ENCODE data around the gene B3GNT2.
A peak's percentile ranks its signal among the peaks of the same experiment; 100 is the strongest.
"Not testable (repeated sequence)": the region's sequence is repeated elsewhere in the genome, so short reads cannot be mapped to it uniquely, and the experiment has no call there.

The B3GNT2 gene

DNA sequence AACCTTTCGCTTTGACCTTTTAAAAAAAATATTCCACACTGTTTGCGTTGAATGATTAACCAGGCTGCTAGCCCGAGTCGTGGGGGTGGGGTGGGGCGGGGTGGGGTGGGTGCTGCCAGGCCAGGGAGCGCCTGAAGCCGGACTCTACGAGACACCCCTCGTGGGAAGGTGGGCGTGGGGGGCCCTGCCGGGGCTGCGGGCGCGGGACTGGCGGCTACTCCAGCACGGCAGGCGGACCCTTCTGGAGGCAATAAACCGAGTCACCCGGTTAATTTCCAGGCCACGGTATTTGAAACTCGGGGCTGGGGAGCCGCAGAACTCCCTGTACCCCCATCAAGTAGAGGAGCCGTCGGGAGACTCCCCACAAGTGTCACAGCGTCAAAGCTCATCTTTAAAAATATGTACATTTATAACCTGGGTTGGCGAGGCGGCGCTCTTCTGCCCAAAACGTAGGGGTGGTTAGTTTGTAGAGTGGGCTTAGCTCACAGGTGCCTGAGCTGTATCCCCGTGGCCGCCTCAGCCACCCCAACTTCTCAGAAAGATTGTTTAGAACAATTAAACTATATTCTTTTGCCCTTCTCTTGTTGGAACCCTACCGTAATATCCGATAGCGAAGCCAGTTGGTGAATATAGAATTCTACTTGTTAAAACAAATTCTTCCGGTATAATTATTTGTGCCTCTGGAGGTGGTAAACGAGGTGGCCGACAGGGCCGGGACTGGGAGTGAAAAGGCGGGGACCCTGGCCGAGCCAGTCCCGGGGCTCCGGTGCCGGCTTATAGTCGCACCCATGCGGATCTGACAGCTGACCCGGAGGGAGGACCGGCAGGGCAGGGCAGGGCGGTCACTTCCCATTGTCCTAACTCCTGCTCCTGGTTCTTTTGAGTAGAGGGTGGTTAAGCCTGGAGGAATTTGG, 1.4 kb downstream of the B3GNT2 start:
- H3K27ac Mint-ChIP-seq, result peak overlapping the region; percentile 91
- H3K36me3 Mint-ChIP-seq, result no peaks in the 10 kb centered on the region
- no peak for ATAC-seq
- H3K4me1 Mint-ChIP-seq, result peaks cover 55% of the 10 kb centered on the region
- H3K4me3 Mint-ChIP-seq, result peak overlapping the region; percentile 93
- no peaks in the 10 kb centered on the region for H3K9me3 Mint-ChIP-seq
- H3K27me3 Mint-ChIP-seq, result no peaks in the 10 kb centered on the region

GRCh38 chr2:62197925-62198633, 2.2 kb downstream of the B3GNT2 start:
- Mint-ChIP-seq H3K36me3 (peaks cover 3% of the 10 kb centered on the region), H3K27me3 (no peaks in the 10 kb centered on the region), H3K27ac (peak overlapping the region; percentile 91), H3K9me3 (no peaks in the 10 kb centered on the region), H3K4me1 (peaks cover 63% of the 10 kb centered on the region), H3K4me3 (peak overlapping the region; percentile 93)
- ATAC-seq, result no peak

GRCh38 chr2:62198854-62199253, 2.9 kb downstream of the B3GNT2 start:
- H3K27me3 Mint-ChIP-seq, H3K9me3 Mint-ChIP-seq, H3K27ac Mint-ChIP-seq, H3K36me3 Mint-ChIP-seq, ATAC-seq, H3K4me3 Mint-ChIP-seq: not testable (repeated sequence)
- peaks cover 70% of the 10 kb centered on the region for H3K4me1 Mint-ChIP-seq

- Mint-ChIP-seq H3K4me3 (peak overlapping the region; percentile 44), H3K4me1 (peaks cover 72% of the 10 kb centered on the region), H3K36me3 (peaks cover 5% of the 10 kb centered on the region), H3K27me3 (no peaks in the 10 kb centered on the region), H3K27ac (peak overlapping the region; percentile 47), H3K9me3 (no peaks in the 10 kb centered on the region)
- no peak for ATAC-seq
Observed at GRCh38 chr2:62199392-62200125, 3.6 kb downstream of the B3GNT2 start.

GRCh38 chr2:62200291-62200841, 4.5 kb downstream of the B3GNT2 start:
- ATAC-seq, result no peak
- no peaks in the 10 kb centered on the region for H3K27me3 Mint-ChIP-seq
- no peaks in the 10 kb centered on the region for H3K9me3 Mint-ChIP-seq
- peaks cover 75% of the 10 kb centered on the region for H3K4me1 Mint-ChIP-seq
- H3K4me3 Mint-ChIP-seq, result peak overlapping the region; percentile 44
- peaks cover 5% of the 10 kb centered on the region for H3K36me3 Mint-ChIP-seq
- peak overlapping the region; percentile 47 for H3K27ac Mint-ChIP-seq

GRCh38 chr2:62200868-62201267, 5.0 kb downstream of the B3GNT2 start:
- Mint-ChIP-seq H3K27ac (peak overlapping the region; percentile 47), H3K9me3 (no peaks in the 10 kb centered on the region), H3K4me1 (peaks cover 80% of the 10 kb centered on the region), H3K4me3 (no peak overlapping the region), H3K36me3 (peaks cover 5% of the 10 kb centered on the region), H3K27me3 (no peaks in the 10 kb centered on the region)
- no peak for ATAC-seq

DNA sequence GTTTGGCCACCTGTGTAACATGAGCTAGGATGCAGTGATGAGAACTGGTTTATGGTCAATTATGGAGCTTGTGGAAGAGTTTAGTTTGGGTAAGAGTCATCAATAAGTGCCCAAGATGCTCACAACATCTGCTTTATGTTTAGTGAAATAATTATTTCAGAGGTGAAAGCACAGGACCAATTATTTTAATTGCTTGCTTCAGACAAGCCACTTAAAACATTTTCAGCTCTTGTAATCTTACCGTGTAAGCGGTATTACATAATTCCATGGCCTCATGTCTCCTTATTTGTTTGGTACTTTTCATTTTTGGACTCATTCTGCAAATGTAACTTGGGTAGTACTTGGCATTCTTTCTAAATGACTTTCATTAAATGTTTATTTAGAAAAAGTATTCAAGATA, 5.4 kb downstream of the B3GNT2 start:
- no peaks in the 10 kb centered on the region for H3K27me3 Mint-ChIP-seq
- ATAC-seq, result no peak
- H3K9me3 Mint-ChIP-seq, result no peaks in the 10 kb centered on the region
- peaks cover 84% of the 10 kb centered on the region for H3K4me1 Mint-ChIP-seq
- peaks cover 5% of the 10 kb centered on the region for H3K36me3 Mint-ChIP-seq
- H3K27ac Mint-ChIP-seq, result peak overlapping the region; percentile 47
- H3K4me3 Mint-ChIP-seq, result no peak overlapping the region

DNA sequence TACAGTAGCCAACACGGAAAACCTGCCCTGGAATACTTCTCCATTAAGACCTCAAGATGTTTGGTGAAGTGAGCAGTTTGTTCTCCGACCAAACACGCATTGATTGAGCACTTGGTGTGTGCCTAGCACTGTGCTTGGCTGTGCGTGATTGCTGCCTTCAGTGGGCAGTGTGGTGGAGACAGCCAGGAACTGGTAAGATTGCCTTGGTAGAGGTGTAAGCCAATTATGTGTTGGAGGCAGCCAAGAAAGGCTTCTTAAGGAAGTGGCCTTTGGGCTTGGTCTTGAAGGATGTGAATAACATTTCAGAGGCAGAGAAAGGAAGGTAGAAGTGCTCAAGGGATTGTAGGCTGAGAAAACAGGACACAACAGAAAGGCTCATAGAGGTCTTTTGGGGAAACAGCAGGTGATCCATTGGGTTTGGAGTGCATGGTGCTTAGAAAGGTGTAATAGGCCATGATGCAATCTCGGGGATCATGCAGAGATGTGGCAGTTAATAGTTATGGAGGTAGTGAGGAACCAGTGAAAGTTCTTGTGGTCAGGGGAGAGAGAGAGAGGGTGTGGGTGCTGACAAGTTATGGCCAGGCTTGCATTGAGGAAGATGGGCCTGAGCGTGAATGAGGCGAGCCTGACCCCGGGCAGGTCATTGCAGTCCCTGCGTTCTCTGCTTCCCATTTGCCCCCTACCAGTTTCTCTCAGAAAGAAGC, 6.3 kb downstream of the B3GNT2 start:
- Mint-ChIP-seq H3K4me1 (peaks cover 93% of the 10 kb centered on the region), H3K27ac (peak overlapping the region; percentile 59), H3K4me3 (peak overlapping the region; percentile 0), H3K9me3 (no peaks in the 10 kb centered on the region), H3K27me3 (no peaks in the 10 kb centered on the region), H3K36me3 (peaks cover 5% of the 10 kb centered on the region)
- peak; percentile 69 for ATAC-seq

GRCh38 chr2:62202729-62203128, 6.8 kb downstream of the B3GNT2 start:
- Mint-ChIP-seq H3K9me3 (no peaks in the 10 kb centered on the region), H3K27me3 (no peaks in the 10 kb centered on the region), H3K4me3 (peak overlapping the region; percentile 19), H3K4me1 (peaks cover 93% of the 10 kb centered on the region), H3K36me3 (peaks cover 5% of the 10 kb centered on the region), H3K27ac (peak overlapping the region; percentile 59)
- ATAC-seq, result no peak

- Mint-ChIP-seq H3K4me3 (no peak overlapping the region), H3K36me3 (peaks cover 6% of the 10 kb centered on the region), H3K27me3 (no peaks in the 10 kb centered on the region), H3K27ac (peak overlapping the region; percentile 59), H3K4me1 (peaks cover 93% of the 10 kb centered on the region), H3K9me3 (no peaks in the 10 kb centered on the region)
- ATAC-seq, result no peak
Observed at GRCh38 chr2:62203459-62203858, 7.5 kb downstream of the B3GNT2 start.

GRCh38 chr2:62204998-62205496, 9.1 kb downstream of the B3GNT2 start:
- Mint-ChIP-seq H3K4me3 (no peak overlapping the region), H3K27me3 (no peaks in the 10 kb centered on the region), H3K27ac (no peak overlapping the region), H3K9me3 (no peaks in the 10 kb centered on the region), H3K36me3 (peaks cover 12% of the 10 kb centered on the region), H3K4me1 (peaks cover 94% of the 10 kb centered on the region)
- no peak for ATAC-seq

DNA sequence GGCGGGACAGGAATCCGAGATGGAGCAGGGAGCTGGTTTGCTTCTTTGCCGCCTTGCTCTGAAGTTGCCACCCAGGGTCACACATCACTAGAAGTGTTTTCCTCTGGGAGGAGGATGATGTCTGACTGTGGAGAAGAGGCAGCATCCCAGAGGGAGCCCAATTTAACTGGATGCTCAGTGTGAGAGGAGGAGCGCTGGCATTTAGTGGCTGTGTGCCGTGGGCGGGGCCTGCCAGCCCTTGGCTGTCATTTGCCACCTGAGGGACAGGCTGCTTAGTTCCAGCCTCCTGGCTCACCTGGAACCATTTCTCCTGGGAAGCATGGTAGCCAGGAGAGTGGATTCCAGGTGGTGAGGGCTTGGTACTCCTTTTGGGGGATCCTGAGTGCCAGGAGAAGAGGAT, 9.6 kb downstream of the B3GNT2 start:
- Mint-ChIP-seq H3K4me3 (no peak overlapping the region), H3K27me3 (no peaks in the 10 kb centered on the region), H3K4me1 (peaks cover 94% of the 10 kb centered on the region), H3K36me3 (peaks cover 16% of the 10 kb centered on the region), H3K9me3 (peaks cover 3% of the 10 kb centered on the region), H3K27ac (no peak overlapping the region)
- no peak for ATAC-seq

DNA sequence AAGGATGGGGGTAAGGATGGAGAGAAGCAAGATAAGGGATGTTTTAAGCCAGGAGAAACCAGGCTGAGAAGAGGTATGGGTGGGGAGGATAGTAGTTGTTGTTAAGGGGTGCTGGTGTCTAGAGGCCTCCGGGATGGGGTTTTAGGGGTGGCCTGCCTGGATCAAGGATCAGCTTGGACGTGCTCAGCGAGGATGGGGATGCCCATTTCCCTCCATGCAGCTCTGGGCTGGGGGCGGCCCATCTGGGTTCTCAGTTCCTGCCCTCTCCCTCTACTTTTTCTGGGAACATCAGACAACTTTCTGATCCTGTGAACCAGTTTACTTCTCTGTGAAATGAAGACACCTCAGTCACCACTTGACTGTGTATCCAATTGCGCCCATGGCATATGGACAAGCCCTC, 10.1 kb downstream of the B3GNT2 start:
- ATAC-seq, result no peak
- H3K27ac Mint-ChIP-seq, result no peak overlapping the region
- H3K4me3 Mint-ChIP-seq, result no peak overlapping the region
- peaks cover 93% of the 10 kb centered on the region for H3K4me1 Mint-ChIP-seq
- H3K36me3 Mint-ChIP-seq, result peaks cover 20% of the 10 kb centered on the region
- no peaks in the 10 kb centered on the region for H3K27me3 Mint-ChIP-seq
- peaks cover 3% of the 10 kb centered on the region for H3K9me3 Mint-ChIP-seq

GRCh38 chr2:62207491-62207890, 11.6 kb downstream of the B3GNT2 start:
- ATAC-seq, result no peak
- H3K27ac Mint-ChIP-seq, result no peak overlapping the region
- peaks cover 35% of the 10 kb centered on the region for H3K36me3 Mint-ChIP-seq
- peaks cover 7% of the 10 kb centered on the region for H3K9me3 Mint-ChIP-seq
- H3K27me3 Mint-ChIP-seq, result no peaks in the 10 kb centered on the region
- peaks cover 90% of the 10 kb centered on the region for H3K4me1 Mint-ChIP-seq
- H3K4me3 Mint-ChIP-seq, result no peak overlapping the region

All from stimulated activated memory B cell treated with anti-CD40 and anti-IgM and Interleukin-4, amounts not matched to agents 10 μg/mL and 1 μg/mL and 100 μg/mL, for 72 hours (primary cell).